K562 (cell line): ENCODE measurements around the gene RPH3AL. TPM values are rescaled to one million over a fixed set of nuclear protein-coding genes. Genes with fewer than 3 reads are reported as not detected.

Experiments used
- ATAC-seq: fragments of 200-7000 bp; cut with Tn5 transposase; 3 replicates; pipeline ENCODE4 v1.9.1; 2020; ENCODE audit warnings: moderate library complexity
- BruUV-seq: library from RNA; stranded (reverse); fragments of 400-500 nt; replicated peaks from 2 replicates; lab custom pipeline; 2021; lab: Mats Ljungman, UMichigan
- CTCF ChIA-PET: fragments of 300-600 bp; formaldehyde crosslinking; extraction: SDS; loops from one replicate; lab custom pipeline; 2021; ENCODE audit warnings: low intra/inter-chr PET ratio; lab: Yijun Ruan, JAX
- POLR2A ChIA-PET: fragments of 300-600, 350-650 bp; sonication (Branson Sonifier 250); formaldehyde crosslinking; extraction: SDS; loops from one replicate; lab custom pipeline; 2021; ENCODE audit warnings: antibody characterized with exemption, inconsistent platforms; lab: Yijun Ruan, JAX
- DNase-seq, 4 experiments: peaks; one replicate each; pipeline versions ENCODE4 v3.0.0 to v3.0.0-alpha.2; 2011 to 2018; ENCODE audit warnings: low spot score in 3 of 4, mixed read lengths in 3 of 4; ENCODE audit errors: extremely low read depth in 1 of 4
- FAIRE-seq: peaks from 2 replicates; lab custom pipeline; 2011; peaks lifted over from hg19 to GRCh38; lab: Jason Lieb, UNC
- H2AFZ ChIP-seq: 2 replicates; pipeline ENCODE4 v1.6.0; 2011; ENCODE audit warnings: low read depth, low read length, control low read depth, inconsistent platforms
- H3K27ac ChIP-seq: fragments of 200-600 bp; 3 replicates; pipeline ENCODE4 v1.8.0; 2011; ENCODE audit warnings: low read depth, mild to moderate bottlenecking, control low read depth, inconsistent platforms, low read length, moderate library complexity, mixed read lengths; ENCODE audit errors: extremely low read depth
- H3K27me3 ChIP-seq, 2 experiments: fragments of 300-600 bp in 1 of 2; 2 replicates in 1 of 2; 3 replicates in 1 of 2; pipeline versions ENCODE4 v1.6.0 to v1.8.0; 2011; ENCODE audit warnings: inconsistent platforms in 2 of 2, low read length in 2 of 2, mild to moderate bottlenecking in 1 of 2, mixed read lengths in 1 of 2, moderate library complexity in 1 of 2; ENCODE audit not compliant: control insufficient read depth in 2 of 2, insufficient read depth in 2 of 2
- H3K36me3 ChIP-seq: fragments of 300-600 bp; 3 replicates; pipeline ENCODE4 v1.8.0; 2011; ENCODE audit warnings: mild to moderate bottlenecking, low read length, inconsistent platforms; ENCODE audit not compliant: control insufficient read depth, insufficient read depth
- H3K4me1 ChIP-seq, 2 experiments: fragments of 200-600 bp in 1 of 2; replicated peaks in 1 of 2; 2 replicates in 1 of 2; 3 replicates in 1 of 2; pipeline versions ENCODE4 v1.5.1 to v1.8.0; 2011; ENCODE audit warnings: inconsistent platforms in 2 of 2, low read length in 2 of 2, mild to moderate bottlenecking in 1 of 2, mixed read lengths in 1 of 2, moderate library complexity in 1 of 2; ENCODE audit not compliant: control insufficient read depth in 2 of 2, insufficient read depth in 2 of 2
- H3K4me2 ChIP-seq: 2 replicates; pipeline ENCODE4 v1.6.1; 2011; ENCODE audit warnings: low read length, control low read depth, inconsistent platforms, mixed read lengths; ENCODE audit not compliant: insufficient read depth
- H3K4me3 ChIP-seq: fragments of 200-600 bp; sonication (generic), shearing (Covaris generic); 2 replicates; pipeline ENCODE4 v1.5.1; 2016; ENCODE audit warnings: control low read depth, inconsistent platforms
- H3K79me2 ChIP-seq: fragments of 200-600 bp; 3 replicates; pipeline ENCODE4 v1.8.0; 2011; ENCODE audit warnings: low read length, inconsistent platforms; ENCODE audit not compliant: control insufficient read depth, insufficient read depth
- H3K9ac ChIP-seq, 2 experiments: 2 replicates each; pipeline versions ENCODE4 v1.6.0 to v1.6.1; 2011; ENCODE audit warnings: low read depth in 2 of 2, low read length in 2 of 2, control low read depth in 1 of 2, inconsistent platforms in 1 of 2, mild to moderate bottlenecking in 1 of 2, mixed read lengths in 1 of 2; ENCODE audit not compliant: insufficient read depth in 1 of 2
- H3K9me1 ChIP-seq: one replicate; pipeline ENCODE4 v1.6.0; 2011; ENCODE audit warnings: inconsistent platforms, mild to moderate bottlenecking, low read length, moderate library complexity; ENCODE audit not compliant: control insufficient read depth, insufficient read depth
- H3K9me3 ChIP-seq: replicated peaks from 2 replicates; pipeline ENCODE4 v1.5.1; 2011; ENCODE audit warnings: low read depth, low read length, inconsistent platforms; ENCODE audit not compliant: control insufficient read depth, insufficient read depth
- H4K20me1 ChIP-seq: replicated peaks from 2 replicates; pipeline ENCODE4 v1.6.1; 2011; ENCODE audit warnings: low read length, inconsistent platforms, mixed read lengths; ENCODE audit not compliant: control insufficient read depth, insufficient read depth
- EZH2 ChIP-seq: IDR thresholded peaks from 2 replicates; pipeline ENCODE4 v1.6.1; 2012; ENCODE audit warnings: low read depth, mild to moderate bottlenecking, inconsistent platforms, low read length, borderline replicate concordance
- KHSRP ChIP-seq: fragments of 450-650 bp; IDR thresholded peaks from 2 replicates; pipeline ENCODE4 v1.6.1; 2017
- MECOM ChIP-seq: fragments of 250-450 bp; sonication (Bioruptor Pico); IDR thresholded peaks from 2 replicates; pipeline ENCODE4 v1.8.0; 2022; ENCODE audit warnings: inconsistent platforms
- POLR2A ChIP-seq: fragments of 450-650 bp; conservative IDR thresholded peaks from 2 replicates; pipeline ENCODE4 v1.6.1; 2016
- SIN3A ChIP-seq, 2 experiments: fragments of 150-350 bp in 1 of 2; IDR thresholded peaks; 2 replicates each; pipeline ENCODE4 v1.6.1; 2011 to 2016; ENCODE audit warnings: borderline replicate concordance in 2 of 2, low read depth in 2 of 2, low read length in 2 of 2, mild to moderate bottlenecking in 2 of 2, moderate library complexity in 2 of 2; ENCODE audit not compliant: control insufficient read depth in 1 of 2
- THRA ChIP-seq: fragments of 450-650 bp; IDR thresholded peaks from 2 replicates; pipeline ENCODE4 v1.6.1; 2017; ENCODE audit warnings: mild to moderate bottlenecking, moderate library complexity
- ZFP1 ChIP-seq: fragments of 450-650 bp; formaldehyde crosslinking; IDR thresholded peaks from 2 replicates; pipeline ENCODE4 v1.4.0; 2020; ENCODE audit warnings: mild to moderate bottlenecking, mixed read lengths
- ZNF551 ChIP-seq: fragments of 250-450 bp; sonication (Bioruptor Pico); IDR thresholded peaks from 2 replicates; pipeline ENCODE4 v1.5.0; 2021; ENCODE audit warnings: mild to moderate bottlenecking, moderate library complexity
- WGBS: fragments of 100-300 bp; shearing (Covaris generic); methylation state at CpG from one replicate; pipeline ENCODE4 v1.1.6; 2016; ENCODE audit warnings: low coverage, mixed read lengths; ENCODE audit not compliant: insufficient coverage; ENCODE audit errors: missing lambda C conversion rate; 5-methylcytosine and 5-hydroxymethylcytosine counted together
- in situ Hi-C: fragments of 300-500 bp; cut with MboI; formaldehyde crosslinking; loops from 4 replicates; pipeline ENCODE4 v1.15.0; 2018; ENCODE audit warnings: inconsistent platforms, mixed read lengths
- intact Hi-C: fragments of 100-400 bp; cut with micrococcal nuclease; formaldehyde crosslinking; loops from 2 replicates; pipeline ENCODE4 v1.14.2; 2022
- polyA plus RNA-seq, 8 experiments: library from polyadenylated mRNA; depleted of rRNA in 4 of 8; stranded (reverse) in 5 of 8; unstranded in 3 of 8; fragments of >200 nt; fragmentation: Nextera tagmentation in 2 of 8; fragmentation: Illumina TruSeq in 1 of 8; extraction: Ambion mirVana in 2 of 8; extraction: Trizol in 1 of 8; gene quantifications; 2 replicates each; pipeline versions ENCODE4 v1.2.1 to v1.2.3, GENCODE V29; 2011 to 2014; ENCODE audit warnings: inconsistent platforms in 1 of 8, missing spikeins in 1 of 8
- total RNA-seq, 7 experiments: library from RNA; depleted of rRNA in 6 of 7; stranded (reverse); fragments of >200 nt in 6 of 7; fragmentation: Illumina TruSeq in 2 of 7; extraction: Trizol in 2 of 7; gene quantifications; 2 replicates each; pipeline versions ENCODE4 v1.2.1 to v1.2.3, GENCODE V29; 2011 to 2021; ENCODE audit warnings: low replicate concordance in 1 of 7
- TF ChIP-seq, protein P1 (sequence below), 2 experiments: fragments of 450-650 bp; conservative IDR thresholded peaks; 2 replicates each; pipeline ENCODE4 v1.6.1; 2017; ENCODE audit warnings: mild to moderate bottlenecking in 2 of 2, moderate library complexity in 2 of 2
- TF ChIP-seq, protein P2 (sequence below): fragments of 450-650 bp; conservative IDR thresholded peaks from 2 replicates; pipeline ENCODE4 v1.6.1; 2016; ENCODE audit warnings: missing genetic modification characterization, low read depth, mild to moderate bottlenecking, missing compliant biosample characterization, moderate library complexity

The RPH3AL gene
- total and polyA plus RNA-seq, 9 of the 15 experiments (the other 6 are each of a cell fraction or from before 2014, with no cell fraction given): 0.18 to 1.7 (median 0.39) TPM

GRCh38 chr17:259341-259976 lies 93.1 kb downstream of the RPH3AL start:
- POLR2A ChIA-PET: no interaction called here
- BruUV-seq: no TSS peak
- no peak for TF ChIP-seq ZFP1 (CRISPR knock-in tag)
- no peak for TF ChIP-seq SIN3A (IDR thresholded peaks at IDR 0.05; ENCODE audit: borderline replicate concordance in 2 of 2, control insufficient read depth in 1 of 2, low read depth in 2 of 2, low read length in 2 of 2)
- TF ChIP-seq, protein P1, sequence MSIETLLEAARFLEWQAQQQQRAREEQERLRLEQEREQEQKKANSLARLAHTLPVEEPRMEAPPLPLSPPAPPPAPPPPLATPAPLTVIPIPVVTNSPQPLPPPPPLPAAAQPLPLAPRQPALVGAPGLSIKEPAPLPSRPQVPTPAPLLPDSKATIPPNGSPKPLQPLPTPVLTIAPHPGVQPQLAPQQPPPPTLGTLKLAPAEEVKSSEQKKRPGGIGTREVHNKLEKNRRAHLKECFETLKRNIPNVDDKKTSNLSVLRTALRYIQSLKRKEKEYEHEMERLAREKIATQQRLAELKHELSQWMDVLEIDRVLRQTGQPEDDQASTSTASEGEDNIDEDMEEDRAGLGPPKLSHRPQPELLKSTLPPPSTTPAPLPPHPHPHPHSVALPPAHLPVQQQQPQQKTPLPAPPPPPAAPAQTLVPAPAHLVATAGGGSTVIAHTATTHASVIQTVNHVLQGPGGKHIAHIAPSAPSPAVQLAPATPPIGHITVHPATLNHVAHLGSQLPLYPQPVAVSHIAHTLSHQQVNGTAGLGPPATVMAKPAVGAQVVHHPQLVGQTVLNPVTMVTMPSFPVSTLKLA (conservative IDR thresholded peaks at IDR 0.05): no peak
- no peak for TF ChIP-seq MECOM (CRISPR knock-in tag)
- no peak for TF ChIP-seq THRA
- no peak for TF ChIP-seq KHSRP
- no peak for TF ChIP-seq POLR2A
- no peak for TF ChIP-seq ZNF551 (CRISPR knock-in tag)
- TF ChIP-seq, protein P2, sequence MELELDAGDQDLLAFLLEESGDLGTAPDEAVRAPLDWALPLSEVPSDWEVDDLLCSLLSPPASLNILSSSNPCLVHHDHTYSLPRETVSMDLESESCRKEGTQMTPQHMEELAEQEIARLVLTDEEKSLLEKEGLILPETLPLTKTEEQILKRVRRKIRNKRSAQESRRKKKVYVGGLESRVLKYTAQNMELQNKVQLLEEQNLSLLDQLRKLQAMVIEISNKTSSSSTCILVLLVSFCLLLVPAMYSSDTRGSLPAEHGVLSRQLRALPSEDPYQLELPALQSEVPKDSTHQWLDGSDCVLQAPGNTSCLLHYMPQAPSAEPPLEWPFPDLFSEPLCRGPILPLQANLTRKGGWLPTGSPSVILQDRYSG: no peak
- no peak for TF ChIP-seq EZH2

More at GRCh38 chr17:259341-259976, 93.1 kb downstream of the RPH3AL start:
- no peak for DNase-seq
- Histone ChIP-seq H3K4me1 (no peaks in the 10 kb centered on the region; a peak in 1 of 5 replicates), H3K27ac (no peak overlapping the region), H3K36me3 (no peaks in the 10 kb centered on the region), H2AFZ (no peak overlapping the region), H3K4me2 (no peak overlapping the region), H3K79me2 (no peaks in the 10 kb centered on the region), H3K9me1 (no peaks in the 10 kb centered on the region), H3K27me3 (peaks cover 10 to 53% of the 10 kb centered on the region in 2 experiments; a peak in 3 of 5 replicates), H3K4me3 (no peak overlapping the region), H3K9ac (no peak overlapping the region), H4K20me1 (no peaks in the 10 kb centered on the region), H3K9me3 (no peaks in the 10 kb centered on the region)
- CTCF ChIA-PET: no interaction called here
- intact Hi-C loops: no loop called here
- under 1% methylated on average over 19 of the region's 22 CpGs for WGBS
- no peak for FAIRE-seq
- ATAC-seq: no peak
- in situ Hi-C loops: no loop called here
